DMS114 treated with DMSO at 0.1 percent for 48 hours (cell line): Measurements from ENCODE around the gene LRRC53.
A peak's percentile ranks its signal among the peaks of the same experiment; 100 is the strongest.

Experiments used
- DNase-seq: peaks from one replicate; lab custom pipeline; 2025; ENCODE audit not compliant: unreplicated experiment; lab: John Stamatoyannopoulos, UW

LRRC53 gene

DNA sequence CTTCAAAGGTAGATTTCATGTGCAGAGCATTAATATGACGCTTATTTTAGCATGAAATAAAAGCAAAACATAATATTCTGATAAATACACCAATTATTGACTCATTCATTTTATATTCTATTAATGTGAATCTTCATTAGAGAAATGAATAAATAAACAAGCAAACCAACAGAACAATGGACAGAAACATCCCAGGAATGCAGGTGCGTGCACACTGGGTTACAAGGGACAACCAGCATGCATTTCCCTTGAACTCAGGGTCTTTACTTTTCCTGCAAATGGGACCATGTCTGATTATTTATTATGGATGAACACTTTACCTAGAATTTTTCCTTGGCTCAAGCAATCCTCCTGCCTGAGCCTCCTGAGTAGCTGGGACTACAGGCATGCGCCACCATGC is 13.5 kb downstream of the LRRC53 start:
- DNase-seq = no peak

- DNase-seq = no peak
These were observed 15.7 kb downstream of the LRRC53 start for GRCh38 chr1:74496669-74497068.

DNA sequence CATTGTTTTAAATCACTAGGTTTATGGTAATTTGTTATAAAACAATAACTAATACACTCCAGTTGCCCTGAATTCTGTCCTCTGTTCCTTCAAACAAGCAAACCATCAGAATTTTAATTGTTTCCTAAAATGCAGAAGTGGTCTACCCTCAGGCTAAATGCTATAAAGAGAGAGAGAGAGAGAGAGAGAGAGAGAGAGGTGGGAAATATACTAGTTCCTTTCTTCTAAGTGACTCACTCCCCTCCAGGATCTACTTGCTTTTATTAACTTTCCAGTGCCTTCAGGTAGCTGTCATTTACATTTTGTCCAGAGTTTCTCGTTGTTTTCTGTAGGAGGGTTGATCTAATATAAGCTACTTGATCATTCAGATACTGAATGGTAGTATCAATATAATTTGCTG is 26.4 kb downstream of the LRRC53 start:
- no peak for DNase-seq

DNA sequence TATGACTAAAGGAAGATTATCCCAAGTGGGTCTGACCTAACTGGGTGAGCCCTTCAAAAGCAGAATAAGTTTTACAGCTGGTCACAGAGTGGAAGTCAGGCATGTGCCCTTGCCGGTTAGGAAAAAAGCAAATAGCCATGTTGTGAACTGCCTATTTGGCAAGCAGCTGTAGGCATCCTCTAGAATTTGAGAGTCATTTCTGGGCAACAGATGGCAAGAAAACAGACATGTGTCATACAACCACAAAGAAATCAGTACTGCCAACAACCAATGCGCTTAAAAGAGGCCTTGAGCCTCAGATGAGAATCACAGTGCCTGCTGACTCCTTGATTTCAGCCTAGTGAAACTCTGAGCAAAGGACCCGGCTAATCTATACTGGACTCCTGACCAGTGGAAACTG is 26.8 kb downstream of the LRRC53 start:
- DNase-seq = no peak

- DNase-seq = no peak
These were observed 30.8 kb downstream of the LRRC53 start for GRCh38 chr1:74481607-74482006.

GRCh38 chr1:74480068-74480467 is 32.3 kb downstream of the LRRC53 start:
- DNase-seq = no peak

DNA sequence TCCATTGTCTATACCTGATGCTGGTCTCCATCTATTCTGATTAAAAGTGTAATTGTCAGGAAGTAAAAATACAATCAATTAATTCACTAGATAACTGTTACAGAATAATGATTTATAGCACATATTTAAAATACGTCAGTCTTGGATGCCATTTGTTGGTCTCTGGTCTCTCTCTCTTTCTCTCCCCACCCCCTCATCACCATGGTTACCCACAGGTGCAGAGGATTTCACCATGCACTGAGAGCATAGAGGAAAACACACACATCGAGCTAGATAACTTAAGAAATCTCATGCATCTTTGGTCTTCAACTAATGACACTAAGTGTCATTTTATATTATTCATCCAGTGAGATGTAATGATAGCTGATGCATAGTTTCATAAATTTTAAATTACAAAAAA is 33.4 kb downstream of the LRRC53 start:
- DNase-seq = no peak

DNA sequence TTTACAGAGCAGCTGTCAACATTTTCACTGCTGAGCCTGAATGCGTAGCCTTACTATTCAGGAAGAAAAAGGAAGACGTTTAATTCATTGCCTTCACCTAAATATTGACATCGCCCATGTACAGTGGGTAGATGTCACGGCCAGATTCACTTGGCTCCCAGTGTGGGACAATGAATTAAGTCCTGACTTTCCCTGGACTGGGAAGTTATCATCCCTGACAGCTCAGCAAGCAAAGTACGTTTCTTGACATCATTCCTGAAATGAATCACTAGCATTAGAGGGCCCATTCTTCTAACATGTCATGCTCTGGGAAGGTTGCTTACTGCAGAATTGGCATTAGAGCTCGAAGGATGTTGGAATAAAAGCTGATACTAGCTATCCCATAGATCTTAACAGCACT is 37.8 kb downstream of the LRRC53 start:
- DNase-seq = no peak

DNA sequence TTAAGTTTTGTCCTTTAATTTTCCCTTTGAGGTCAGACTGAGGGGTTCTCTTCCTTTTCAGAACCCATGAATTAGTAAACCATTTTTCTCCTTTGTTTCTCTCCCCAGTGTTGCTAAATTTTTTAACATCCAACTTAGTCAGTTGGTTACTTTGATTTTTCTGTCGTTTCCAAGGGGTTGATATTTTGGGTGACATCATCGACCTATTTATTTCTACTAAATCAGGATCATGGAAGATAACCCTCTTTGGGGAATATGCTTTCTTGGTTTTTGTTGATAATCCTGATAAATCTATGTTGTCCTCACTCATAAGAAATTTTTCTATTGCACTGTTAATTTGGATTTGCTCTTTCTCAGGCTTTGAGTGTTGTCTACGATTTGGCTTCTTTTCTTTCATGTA is 40.9 kb downstream of the LRRC53 start:
- DNase-seq = no peak

DNA sequence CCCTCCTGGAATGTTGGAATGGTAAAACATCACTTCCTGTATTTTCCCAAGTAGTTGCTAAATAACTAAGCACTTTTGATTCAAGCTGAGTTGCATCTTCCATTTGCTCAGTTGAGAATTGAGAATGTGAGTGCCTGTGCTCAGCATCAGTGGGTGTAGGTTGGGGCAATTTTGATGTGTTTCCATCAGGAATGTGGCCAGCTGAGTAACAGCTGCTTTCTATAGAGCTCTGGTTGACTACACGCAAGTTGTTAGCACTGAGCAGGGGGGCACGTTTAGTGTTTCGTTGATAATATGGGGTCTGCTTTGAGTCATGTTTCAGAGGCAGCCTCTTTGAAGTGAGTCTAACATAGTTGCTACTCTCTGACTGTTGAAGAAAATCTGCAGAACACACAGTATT is 41.5 kb downstream of the LRRC53 start:
- DNase-seq = no peak

DNA sequence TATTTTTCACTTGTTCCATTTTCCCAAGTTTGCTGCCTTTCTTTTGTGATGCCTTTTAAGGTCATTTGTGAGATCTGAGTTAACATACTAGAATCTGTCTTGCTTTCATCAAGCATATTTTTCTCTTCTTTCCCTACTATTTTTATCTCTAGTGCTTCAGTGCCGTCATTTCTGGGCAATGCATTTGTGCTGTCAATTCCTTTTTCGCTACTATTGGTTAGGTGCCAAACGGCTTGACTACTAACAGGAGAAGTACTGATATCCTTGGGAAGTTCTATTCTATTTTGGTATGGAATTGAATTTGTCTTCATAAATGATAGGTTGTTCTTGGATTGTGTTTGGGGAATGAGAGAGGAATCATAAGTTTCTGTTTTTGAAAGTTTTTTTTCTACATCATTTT is 42.2 kb downstream of the LRRC53 start:
- DNase-seq = no peak

DNA sequence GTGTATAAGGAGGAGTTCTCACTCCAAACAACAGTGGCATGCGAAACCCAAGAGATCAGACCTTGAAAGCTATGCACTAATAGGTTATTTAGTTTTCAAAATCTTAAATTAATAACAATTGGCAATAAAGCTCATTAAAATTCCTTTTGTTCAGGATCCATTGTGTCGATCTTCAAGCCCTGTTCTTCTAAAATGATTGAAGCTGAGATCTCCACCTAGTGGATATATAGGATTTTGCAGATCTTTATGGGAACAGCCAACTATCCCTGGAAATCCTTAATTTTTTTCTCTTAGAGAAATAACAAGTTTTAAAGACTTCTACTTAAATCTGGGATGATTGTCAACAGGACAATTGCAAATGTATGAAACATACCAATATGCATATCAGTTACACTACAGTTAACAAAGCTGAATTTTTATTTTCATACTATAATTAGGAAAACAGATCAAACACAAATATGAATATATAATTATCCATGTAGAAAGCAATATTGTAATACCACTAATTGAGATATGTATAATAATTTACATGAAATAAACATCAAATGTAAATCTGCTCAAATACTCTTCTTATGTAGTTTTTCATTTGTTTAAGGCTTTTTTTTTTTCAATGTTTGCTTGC is 43.3 kb downstream of the LRRC53 start:
- DNase-seq = peak; percentile 56

- no peak for DNase-seq
These were observed 44.5 kb downstream of the LRRC53 start for GRCh38 chr1:74467786-74468377.

DNA sequence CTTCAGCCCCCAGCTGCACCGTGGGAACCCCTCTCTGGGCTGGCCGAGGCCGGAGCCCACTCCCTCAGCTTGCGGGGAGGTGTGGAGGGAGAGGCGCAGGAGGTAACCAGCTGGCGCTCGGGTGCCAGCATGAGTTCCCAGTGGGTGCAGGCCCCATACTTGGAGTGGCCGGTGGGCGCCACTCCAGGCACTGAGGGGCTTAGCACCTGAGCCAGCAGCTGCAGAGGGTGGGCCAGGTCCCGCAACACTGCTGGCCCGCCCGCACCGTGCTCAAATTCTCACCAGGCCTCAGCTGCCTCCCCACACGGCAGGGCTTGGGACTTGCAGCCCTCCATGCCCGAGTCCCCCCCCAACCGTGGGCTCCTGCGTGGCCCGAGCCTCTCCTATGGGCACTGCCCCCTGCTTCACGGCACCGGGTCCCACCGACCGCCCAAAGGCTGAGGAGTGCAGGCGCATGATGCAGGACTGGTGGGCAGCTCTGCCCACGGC is 47.2 kb downstream of the LRRC53 start:
- DNase-seq = no peak

- DNase-seq = no peak
These were observed 48.4 kb downstream of the LRRC53 start for GRCh38 chr1:74464037-74464436.

DNA sequence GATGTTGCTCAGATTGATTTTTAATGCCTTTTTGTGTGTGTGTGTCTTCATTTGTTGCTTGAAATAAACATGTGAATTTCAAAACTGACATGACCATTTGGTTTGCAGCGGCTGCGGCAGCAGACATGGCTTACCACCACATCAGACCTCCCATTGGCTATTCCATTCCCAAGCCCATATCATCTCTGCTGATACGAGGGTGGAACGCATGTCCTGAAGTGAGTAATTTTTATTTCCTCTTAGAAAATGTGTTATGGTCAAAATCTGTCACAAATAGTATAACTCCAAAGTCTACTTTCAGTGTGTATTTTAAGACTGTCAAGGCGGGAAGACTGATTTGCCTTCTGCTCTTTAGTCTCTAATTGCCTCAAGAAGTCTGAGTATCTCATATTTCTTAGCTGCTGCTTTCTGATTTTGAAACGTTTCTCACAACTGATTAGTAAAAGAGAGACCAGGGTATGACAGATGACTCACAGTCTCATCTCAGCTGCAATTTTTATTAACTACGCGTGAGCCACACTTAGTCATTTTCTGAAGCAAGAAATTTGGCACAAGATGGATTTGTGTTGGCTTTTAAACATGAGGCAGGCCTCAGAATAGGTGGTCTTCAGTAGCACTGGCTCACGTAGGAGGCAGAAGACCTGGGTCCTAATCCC is 49.0 kb downstream of the LRRC53 start:
- DNase-seq = no peak

DNA sequence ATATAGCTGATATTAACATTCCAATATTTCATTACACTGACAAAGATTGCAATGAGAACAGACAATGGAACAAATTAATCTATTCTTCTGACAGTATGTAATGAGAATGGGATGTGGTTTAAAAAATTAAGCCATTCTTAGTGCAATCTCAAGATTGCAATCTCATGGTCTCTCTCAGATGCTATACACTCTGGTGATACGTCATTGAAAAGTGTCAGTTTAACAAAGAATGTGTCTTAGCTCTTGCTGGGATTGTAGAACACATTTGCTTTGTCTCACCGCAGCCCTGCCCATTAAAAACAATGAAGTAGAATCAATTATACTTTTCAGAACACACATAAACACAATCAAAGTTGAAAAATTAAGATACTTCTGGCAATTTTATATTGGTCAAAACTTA is 55.2 kb downstream of the LRRC53 start:
- DNase-seq = no peak

GRCh38 chr1:74455390-74455789 is 57.0 kb downstream of the LRRC53 start:
- DNase-seq = no peak

DNA sequence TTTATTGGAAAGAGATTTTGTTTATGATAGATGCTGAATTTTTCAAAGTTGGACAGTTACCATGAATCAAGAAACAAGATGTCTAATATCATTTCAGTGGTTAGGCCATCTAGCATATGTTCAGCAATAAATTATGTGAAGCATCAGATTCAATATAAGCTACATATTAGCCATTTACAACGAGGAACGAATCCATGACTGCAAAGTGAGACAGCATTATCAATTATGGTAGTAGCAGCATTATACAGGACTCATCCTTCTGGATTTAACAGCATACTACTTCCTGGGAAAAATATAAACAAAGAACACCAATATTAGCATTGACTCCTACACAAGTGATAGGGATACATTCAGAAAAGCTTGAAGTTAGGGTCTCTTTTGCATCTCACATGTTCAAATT is 59.1 kb downstream of the LRRC53 start:
- no peak for DNase-seq

- no peak for DNase-seq
These were observed 60.4 kb downstream of the LRRC53 start for GRCh38 chr1:74452035-74452434.

- DNase-seq = no peak
These were observed 75.4 kb downstream of the LRRC53 start for GRCh38 chr1:74437035-74437434.

- no peak for DNase-seq
These were observed 76.3 kb downstream of the LRRC53 start for GRCh38 chr1:74436078-74436477.

DNA sequence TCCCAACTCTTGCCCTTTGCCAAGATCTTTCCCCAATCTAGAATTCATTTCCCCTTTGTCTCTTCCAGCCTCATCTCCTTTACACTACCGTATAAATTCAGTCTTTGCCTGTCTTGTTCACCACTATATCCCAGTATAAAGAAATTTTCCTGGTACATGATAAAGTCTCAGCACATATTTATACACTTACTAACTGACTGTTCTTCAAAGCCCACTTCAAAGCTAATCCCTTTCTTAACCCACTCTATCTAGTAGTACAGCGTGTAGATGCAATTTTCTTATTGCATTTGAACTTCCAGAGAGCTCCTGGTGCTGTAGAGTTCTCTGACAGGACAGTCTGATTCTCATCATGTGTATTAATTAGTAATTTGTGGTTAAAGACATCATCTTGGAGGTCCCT is 78.1 kb downstream of the LRRC53 start:
- no peak for DNase-seq
